D341Med (cell line): ENCODE data around the gene SLC16A6.
"Not testable (repeated sequence)": the region's sequence is repeated elsewhere in the genome, so short reads cannot be mapped to it uniquely, and the experiment has no call there.

Source experiments
- DNase-seq: peaks from one replicate; pipeline ENCODE4 v3.0.0; 2012; ENCODE audit warnings: low spot score

Gene SLC16A6

GRCh38 chr17:68220186-68220585 is 70.7 kb downstream of the SLC16A6 start:
- DNase-seq, result not testable (repeated sequence)

GRCh38 chr17:68219429-68219828 is 71.5 kb downstream of the SLC16A6 start:
- not testable (repeated sequence) for DNase-seq
